GM18498 (cell line): ENCODE results near the gene HDAC9.
A peak's percentile ranks its signal among the peaks of the same experiment; 100 is the strongest.

Experiments used
- ATAC-seq: cut with Tn5 transposase; IDR thresholded peaks from one replicate; pipeline ENCODE4 v1.9.1; 2021; ENCODE audit warnings: mild to moderate bottlenecking, moderate library complexity; ENCODE audit not compliant: unreplicated experiment

Gene HDAC9

GRCh38 chr7:18521945-18522566 lies 26.5 kb downstream of the HDAC9 start:
- ATAC-seq: peak; percentile 75

- ATAC-seq: no peak
Observed at GRCh38 chr7:18524248-18524647, 28.7 kb downstream of the HDAC9 start.

- no peak for ATAC-seq
Observed at GRCh38 chr7:18526368-18526878, 30.9 kb downstream of the HDAC9 start.

GRCh38 chr7:18529239-18529638 lies 33.7 kb downstream of the HDAC9 start:
- ATAC-seq: no peak

- ATAC-seq: peak; percentile 76
Observed at GRCh38 chr7:18530224-18531179, 35.0 kb downstream of the HDAC9 start.

GRCh38 chr7:18531539-18531938 lies 36.0 kb downstream of the HDAC9 start:
- ATAC-seq: no peak

- no peak for ATAC-seq
Observed at GRCh38 chr7:18532813-18533212, 37.3 kb downstream of the HDAC9 start.

GRCh38 chr7:18534481-18534880 lies 38.9 kb downstream of the HDAC9 start:
- no peak for ATAC-seq

- no peak for ATAC-seq
Observed at GRCh38 chr7:18535810-18536415, 40.4 kb downstream of the HDAC9 start.

- ATAC-seq: no peak
Observed at GRCh38 chr7:18536486-18536885, 40.9 kb downstream of the HDAC9 start.

GRCh38 chr7:18538554-18539250 lies 43.2 kb downstream of the HDAC9 start:
- ATAC-seq: peak; percentile 80

- no peak for ATAC-seq
Observed at GRCh38 chr7:18540396-18540795, 44.8 kb downstream of the HDAC9 start.

- no peak for ATAC-seq
Observed at GRCh38 chr7:18541181-18541870, 45.8 kb downstream of the HDAC9 start.

GRCh38 chr7:18541871-18542212 lies 46.3 kb downstream of the HDAC9 start:
- ATAC-seq: no peak

- ATAC-seq: no peak
Observed at GRCh38 chr7:18546576-18546975, 51.0 kb downstream of the HDAC9 start.

- peak; percentile 80 for ATAC-seq
Observed at GRCh38 chr7:18547509-18548187, 52.1 kb downstream of the HDAC9 start.

- ATAC-seq: no peak
Observed at GRCh38 chr7:18548534-18548933, 53.0 kb downstream of the HDAC9 start.

- no peak for ATAC-seq
Observed at GRCh38 chr7:18550574-18550973, 55.0 kb downstream of the HDAC9 start.

GRCh38 chr7:18552316-18552916 lies 56.9 kb downstream of the HDAC9 start:
- no peak for ATAC-seq
